GM23248 (cell line): ENCODE measurements around the gene MLC1.

Experiments used
- EZH2 ChIP-seq: fragments of 200-600 bp; sonication (generic); IDR thresholded peaks from 2 replicates; pipeline ENCODE4 v1.6.1; 2018; ENCODE audit warnings: antibody characterized with exemption, mild to moderate bottlenecking; ENCODE audit not compliant: insufficient read depth, poor library complexity, severe bottlenecking
- EZH2phosphoT487 ChIP-seq: fragments of 200-600 bp; sonication (generic); IDR thresholded peaks from 2 replicates; pipeline ENCODE4 v1.6.1; 2018; ENCODE audit warnings: antibody characterized with exemption, moderate library complexity, mild to moderate bottlenecking, low read depth; ENCODE audit not compliant: insufficient read depth

DNA sequence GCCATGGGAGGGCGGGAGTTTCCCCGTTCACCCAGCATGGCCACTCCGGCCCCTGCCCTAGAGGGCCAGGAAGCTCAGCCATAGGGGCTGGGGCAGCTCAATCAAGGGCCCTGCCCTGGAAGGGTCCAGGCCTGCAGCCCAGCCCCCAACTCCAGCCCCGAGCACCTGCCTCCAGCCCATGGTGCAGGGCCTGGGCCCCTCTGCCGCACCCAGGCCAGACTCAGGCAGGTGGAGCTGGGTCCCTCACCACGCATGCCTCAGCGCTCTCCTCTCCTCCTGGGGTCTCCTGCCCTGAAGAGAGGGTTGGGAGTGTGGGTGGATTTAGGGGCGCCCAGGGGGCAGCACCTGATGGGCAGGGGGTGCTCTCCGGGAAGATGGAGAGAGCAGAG is 13.1 kb downstream of the MLC1 start:
- no peak for TF ChIP-seq EZH2
- no peak for TF ChIP-seq EZH2phosphoT487
